ENCODE data around the gene GPC6.

The GPC6 gene

DNA sequence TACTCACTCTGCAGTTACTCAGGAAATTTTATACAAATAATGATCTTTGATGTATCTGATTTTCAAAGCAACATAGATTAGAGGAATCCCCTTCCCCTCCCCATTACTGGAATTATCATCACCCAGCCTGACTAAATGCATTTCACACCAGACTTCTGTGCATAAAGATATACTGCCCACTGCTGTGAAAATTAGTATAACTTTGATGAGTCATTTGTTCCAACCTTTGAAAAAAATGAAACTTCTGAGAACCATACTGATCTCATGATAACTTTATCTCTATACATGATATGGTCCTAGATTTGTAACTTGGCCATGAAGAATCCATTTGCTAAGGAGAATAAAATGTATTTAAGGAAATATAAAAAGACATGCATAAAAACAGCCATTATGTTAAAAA, 63.9 kb downstream of the GPC6 start:
- Histone ChIP-seq H3K9ac (ENCODE audit: low read depth in 1 of 2, low read length in 2 of 2) (no peak overlapping the region), H3K4me1 (ENCODE audit: control insufficient read depth in 1 of 2, insufficient read depth in 2 of 2, low read length in 2 of 2) (no peaks in the 10 kb centered on the region), H3K36me3 (ENCODE audit: control insufficient read depth in 1 of 2, insufficient read depth in 2 of 2, low read length in 2 of 2) (no peaks in the 10 kb centered on the region), H3K4me3 (ENCODE audit: low read depth in 1 of 2, low read length in 2 of 2) (no peak overlapping the region), H3K27ac (ENCODE audit: low read depth, low read length) (no peak overlapping the region), H3K9me3 (ENCODE audit: control insufficient read depth in 1 of 2, low read length in 2 of 2) (no peaks in the 10 kb centered on the region), H3K27me3 (ENCODE audit: control insufficient read depth in 1 of 2, insufficient read depth in 2 of 2, low read length in 2 of 2) (no peaks in the 10 kb centered on the region)

DNA sequence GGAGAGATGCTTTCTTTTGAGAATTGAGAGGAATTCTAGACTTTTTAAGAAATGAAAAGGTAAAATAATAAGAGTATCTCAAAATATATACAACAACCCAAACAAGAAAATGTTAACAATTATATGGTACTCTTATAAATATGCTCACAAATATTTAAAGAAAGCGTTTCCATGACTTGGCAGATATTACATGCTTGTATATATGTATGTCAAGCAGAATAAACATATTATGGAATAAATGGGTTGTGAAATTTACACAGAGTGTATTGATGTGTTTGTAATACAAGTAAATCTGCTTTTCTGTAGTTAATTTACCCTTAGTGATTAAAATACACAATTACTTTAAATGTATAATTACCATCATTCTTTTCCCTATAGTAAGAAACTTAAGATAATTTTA, 65.8 kb downstream of the GPC6 start:
- Histone ChIP-seq H3K4me3 (ENCODE audit: low read depth in 1 of 2, low read length in 2 of 2) (no peak overlapping the region), H3K27ac (ENCODE audit: low read depth, low read length) (no peak overlapping the region), H3K36me3 (ENCODE audit: control insufficient read depth in 1 of 2, insufficient read depth in 2 of 2, low read length in 2 of 2) (no peaks in the 10 kb centered on the region), H3K27me3 (ENCODE audit: control insufficient read depth in 1 of 2, insufficient read depth in 2 of 2, low read length in 2 of 2) (no peaks in the 10 kb centered on the region), H3K4me1 (ENCODE audit: control insufficient read depth in 1 of 2, insufficient read depth in 2 of 2, low read length in 2 of 2) (no peaks in the 10 kb centered on the region), H3K9ac (ENCODE audit: low read depth in 1 of 2, low read length in 2 of 2) (no peak overlapping the region), H3K9me3 (ENCODE audit: control insufficient read depth in 1 of 2, low read length in 2 of 2) (no peaks in the 10 kb centered on the region)

DNA sequence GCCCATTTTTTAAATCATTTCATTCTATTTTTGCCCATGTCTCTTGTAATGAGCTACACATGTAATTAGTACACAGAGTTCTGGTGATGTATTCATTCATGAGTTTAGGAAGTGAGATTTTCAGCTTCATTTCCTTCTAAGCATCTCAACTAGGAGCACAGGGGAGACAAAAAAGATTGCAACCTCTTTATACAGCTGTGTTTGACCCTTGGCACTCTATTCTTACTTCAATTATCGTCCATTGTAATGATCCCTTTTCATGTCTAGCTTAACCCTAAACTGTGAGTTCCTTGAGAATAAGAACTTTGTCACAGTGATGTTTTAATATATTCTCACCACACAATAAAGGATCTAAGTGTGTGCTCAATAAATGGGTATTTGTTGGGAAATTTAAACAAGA, 67.1 kb downstream of the GPC6 start:
- Histone ChIP-seq H3K4me1 (ENCODE audit: control insufficient read depth in 1 of 2, insufficient read depth in 2 of 2, low read length in 2 of 2) (no peaks in the 10 kb centered on the region), H3K27me3 (ENCODE audit: control insufficient read depth in 1 of 2, insufficient read depth in 2 of 2, low read length in 2 of 2) (no peaks in the 10 kb centered on the region), H3K9me3 (ENCODE audit: control insufficient read depth in 1 of 2, low read length in 2 of 2) (no peaks in the 10 kb centered on the region), H3K4me3 (ENCODE audit: low read depth in 1 of 2, low read length in 2 of 2) (no peak overlapping the region), H3K9ac (ENCODE audit: low read depth in 1 of 2, low read length in 2 of 2) (no peak overlapping the region), H3K36me3 (ENCODE audit: control insufficient read depth in 1 of 2, insufficient read depth in 2 of 2, low read length in 2 of 2) (no peaks in the 10 kb centered on the region), H3K27ac (ENCODE audit: low read depth, low read length) (no peak overlapping the region)

DNA sequence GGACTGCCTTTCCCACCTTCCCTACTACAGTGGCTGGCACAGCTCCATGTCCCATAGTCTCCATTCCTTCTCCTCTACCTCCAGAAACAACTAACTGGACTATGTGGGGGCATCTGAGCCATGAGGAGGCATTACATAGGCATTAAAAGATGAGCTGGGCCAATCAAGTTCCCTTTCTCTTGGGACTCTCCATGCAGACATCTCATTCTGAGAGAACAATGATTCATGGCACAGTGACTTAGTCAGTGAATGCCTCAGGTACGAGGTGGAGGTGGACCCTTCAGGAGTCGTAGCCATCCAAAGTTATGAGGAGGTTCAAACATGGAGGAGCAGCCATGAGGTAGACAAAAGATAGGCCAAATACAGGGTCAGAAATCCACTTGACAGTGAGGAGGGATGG, 70.0 kb downstream of the GPC6 start:
- no peaks in the 10 kb centered on the region for H3K36me3 ChIP-seq (ENCODE audit: control insufficient read depth in 1 of 2, insufficient read depth in 2 of 2, low read length in 2 of 2)
- H3K27me3 ChIP-seq (ENCODE audit: control insufficient read depth in 1 of 2, insufficient read depth in 2 of 2, low read length in 2 of 2): no peaks in the 10 kb centered on the region
- H3K4me3 ChIP-seq (ENCODE audit: low read depth in 1 of 2, low read length in 2 of 2): no peak overlapping the region
- H3K27ac ChIP-seq (ENCODE audit: low read depth, low read length): no peak overlapping the region
- H3K9me3 ChIP-seq (ENCODE audit: control insufficient read depth in 1 of 2, low read length in 2 of 2): no peaks in the 10 kb centered on the region
- no peaks in the 10 kb centered on the region for H3K4me1 ChIP-seq (ENCODE audit: control insufficient read depth in 1 of 2, insufficient read depth in 2 of 2, low read length in 2 of 2)
- no peak overlapping the region for H3K9ac ChIP-seq (ENCODE audit: low read depth in 1 of 2, low read length in 2 of 2)

DNA sequence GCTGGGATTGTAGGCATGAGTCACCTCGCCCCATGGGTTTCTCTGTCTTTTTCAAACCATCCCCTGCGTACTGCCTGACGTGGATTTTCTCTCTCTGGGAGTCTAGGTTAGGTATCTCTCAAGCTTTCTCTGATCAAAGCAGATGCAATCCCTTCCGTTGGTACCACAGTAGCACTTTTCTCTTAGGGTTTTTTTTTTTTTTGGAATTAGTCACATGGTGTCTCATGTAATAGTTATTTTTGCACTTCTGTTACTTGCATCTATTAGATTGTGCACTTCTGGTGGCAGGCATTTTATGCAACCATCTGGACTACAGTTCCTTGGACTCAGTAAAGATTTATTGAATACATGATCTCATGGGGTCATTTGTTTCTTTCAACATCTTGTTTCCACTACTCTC, 72.1 kb downstream of the GPC6 start:
- Histone ChIP-seq H3K36me3 (ENCODE audit: control insufficient read depth in 1 of 2, insufficient read depth in 2 of 2, low read length in 2 of 2) (no peaks in the 10 kb centered on the region), H3K4me3 (ENCODE audit: low read depth in 1 of 2, low read length in 2 of 2) (no peak overlapping the region), H3K27ac (ENCODE audit: low read depth, low read length) (no peak overlapping the region), H3K9me3 (ENCODE audit: control insufficient read depth in 1 of 2, low read length in 2 of 2) (no peaks in the 10 kb centered on the region), H3K27me3 (ENCODE audit: control insufficient read depth in 1 of 2, insufficient read depth in 2 of 2, low read length in 2 of 2) (no peaks in the 10 kb centered on the region), H3K4me1 (ENCODE audit: control insufficient read depth in 1 of 2, insufficient read depth in 2 of 2, low read length in 2 of 2) (no peaks in the 10 kb centered on the region), H3K9ac (ENCODE audit: low read depth in 1 of 2, low read length in 2 of 2) (no peak overlapping the region)

DNA sequence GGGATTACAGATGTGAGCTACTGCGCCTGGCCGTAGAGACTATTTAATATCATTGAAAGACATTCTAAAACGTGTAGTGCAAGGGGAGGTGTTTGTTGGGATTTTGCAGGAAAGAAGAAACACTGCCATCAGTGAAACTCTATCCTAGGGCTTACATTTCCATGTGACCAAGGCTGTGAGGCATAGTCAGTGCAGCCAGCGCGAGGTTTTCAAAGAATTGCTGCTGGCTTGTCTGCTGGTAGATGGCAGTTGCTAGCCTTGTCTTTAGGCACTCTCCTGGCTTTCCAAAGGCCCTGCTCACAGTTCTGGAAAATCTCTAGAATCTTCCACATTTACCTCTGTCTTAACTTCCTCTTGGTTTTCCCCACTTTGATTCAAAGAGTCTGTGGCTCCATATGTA, 77.5 kb downstream of the GPC6 start:
- Histone ChIP-seq H3K4me1 (ENCODE audit: control insufficient read depth in 1 of 2, insufficient read depth in 2 of 2, low read length in 2 of 2) (no peaks in the 10 kb centered on the region), H3K36me3 (ENCODE audit: control insufficient read depth in 1 of 2, insufficient read depth in 2 of 2, low read length in 2 of 2) (no peaks in the 10 kb centered on the region), H3K4me3 (ENCODE audit: low read depth in 1 of 2, low read length in 2 of 2) (no peak overlapping the region), H3K27ac (ENCODE audit: low read depth, low read length) (no peak overlapping the region), H3K9me3 (ENCODE audit: control insufficient read depth in 1 of 2, low read length in 2 of 2) (no peaks in the 10 kb centered on the region), H3K27me3 (ENCODE audit: control insufficient read depth in 1 of 2, insufficient read depth in 2 of 2, low read length in 2 of 2) (no peaks in the 10 kb centered on the region), H3K9ac (ENCODE audit: low read depth in 1 of 2, low read length in 2 of 2) (no peak overlapping the region)

DNA sequence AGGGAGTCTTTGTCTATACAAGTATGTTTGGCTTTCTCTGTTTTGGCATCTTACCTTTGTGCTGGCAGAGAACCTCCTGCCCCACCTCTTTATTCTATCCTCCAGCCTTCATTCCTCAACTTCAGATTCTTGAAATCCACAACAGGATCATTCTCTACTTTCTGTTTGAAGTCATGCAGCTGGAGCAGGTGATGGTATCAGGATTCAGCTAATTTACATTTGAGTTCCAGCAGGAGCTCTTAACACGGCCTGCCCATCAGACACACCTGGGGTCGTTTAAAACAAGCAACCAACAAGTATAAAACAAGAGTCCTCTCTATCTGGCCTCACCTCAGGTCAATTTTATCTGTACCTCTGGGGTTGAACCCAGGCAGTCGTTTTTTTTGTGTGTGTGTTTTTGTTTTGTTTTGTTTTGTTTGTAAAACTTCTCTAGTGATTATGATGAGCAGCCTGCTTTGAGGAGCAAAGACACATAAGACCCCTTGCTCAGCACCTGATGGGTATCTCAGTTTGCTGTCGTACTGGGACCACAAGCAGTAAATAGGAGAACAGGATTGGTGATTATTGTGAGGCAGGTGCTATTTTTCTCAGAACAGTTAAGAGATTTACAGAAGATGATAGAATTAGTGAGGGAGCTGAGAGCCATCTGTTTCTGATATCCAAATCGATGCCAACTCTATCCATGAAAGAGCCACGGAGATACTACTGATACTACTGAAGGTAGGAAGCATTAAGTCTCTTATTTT, 78.4 kb downstream of the GPC6 start:
- Histone ChIP-seq H3K4me1 (ENCODE audit: control insufficient read depth in 1 of 2, insufficient read depth in 2 of 2, low read length in 2 of 2) (no peaks in the 10 kb centered on the region), H3K36me3 (ENCODE audit: control insufficient read depth in 1 of 2, insufficient read depth in 2 of 2, low read length in 2 of 2) (no peaks in the 10 kb centered on the region), H3K4me3 (ENCODE audit: low read depth in 1 of 2, low read length in 2 of 2) (no peak overlapping the region), H3K27ac (ENCODE audit: low read depth, low read length) (no peak overlapping the region), H3K9ac (ENCODE audit: low read depth in 1 of 2, low read length in 2 of 2) (no peak overlapping the region), H3K9me3 (ENCODE audit: control insufficient read depth in 1 of 2, low read length in 2 of 2) (no peaks in the 10 kb centered on the region), H3K27me3 (ENCODE audit: control insufficient read depth in 1 of 2, insufficient read depth in 2 of 2, low read length in 2 of 2) (no peaks in the 10 kb centered on the region)

DNA sequence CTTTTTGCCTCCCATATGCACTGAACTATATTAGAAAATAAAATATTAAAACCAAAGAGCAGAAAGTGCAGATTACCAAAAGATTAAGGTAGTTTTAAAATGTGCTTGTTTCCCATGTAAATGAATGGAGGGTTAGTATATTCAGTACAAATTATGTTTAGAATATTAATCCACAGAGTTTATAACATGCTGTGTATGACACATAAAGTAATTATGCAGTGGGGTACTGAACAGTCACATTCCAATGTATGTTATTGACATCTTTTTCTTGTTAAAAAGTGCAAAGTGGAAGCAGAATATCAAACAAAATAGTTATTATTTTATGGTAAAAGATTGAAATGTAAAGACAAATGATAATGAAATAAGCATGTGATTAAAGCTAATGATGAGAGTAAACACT, 79.3 kb downstream of the GPC6 start:
- no peak overlapping the region for H3K9ac ChIP-seq (ENCODE audit: low read depth in 1 of 2, low read length in 2 of 2)
- no peaks in the 10 kb centered on the region for H3K36me3 ChIP-seq (ENCODE audit: control insufficient read depth in 1 of 2, insufficient read depth in 2 of 2, low read length in 2 of 2)
- no peaks in the 10 kb centered on the region for H3K27me3 ChIP-seq (ENCODE audit: control insufficient read depth in 1 of 2, insufficient read depth in 2 of 2, low read length in 2 of 2)
- H3K9me3 ChIP-seq (ENCODE audit: control insufficient read depth in 1 of 2, low read length in 2 of 2): no peaks in the 10 kb centered on the region
- no peak overlapping the region for H3K27ac ChIP-seq (ENCODE audit: low read depth, low read length)
- H3K4me1 ChIP-seq (ENCODE audit: control insufficient read depth in 1 of 2, insufficient read depth in 2 of 2, low read length in 2 of 2): no peaks in the 10 kb centered on the region
- no peak overlapping the region for H3K4me3 ChIP-seq (ENCODE audit: low read depth in 1 of 2, low read length in 2 of 2)

DNA sequence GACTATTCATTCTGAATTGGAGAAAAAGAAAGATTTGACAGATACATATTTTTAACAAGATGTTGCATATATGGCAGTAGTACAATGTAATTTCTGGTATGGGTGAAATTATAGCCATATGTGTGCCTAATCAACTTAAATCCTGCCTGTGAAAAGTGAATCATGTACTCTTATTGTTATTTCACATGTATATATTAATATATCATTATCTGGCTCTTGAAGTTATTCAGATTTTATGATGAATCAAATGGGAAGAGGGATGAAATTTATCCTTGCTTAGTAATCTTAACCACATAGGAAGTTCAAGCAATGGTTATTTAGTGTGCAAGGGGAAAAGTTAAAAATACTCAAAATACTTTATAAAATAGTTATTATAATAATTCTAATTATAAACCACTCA, 80.5 kb downstream of the GPC6 start:
- Histone ChIP-seq H3K4me3 (ENCODE audit: low read depth in 1 of 2, low read length in 2 of 2) (no peak overlapping the region), H3K9me3 (ENCODE audit: control insufficient read depth in 1 of 2, low read length in 2 of 2) (no peaks in the 10 kb centered on the region), H3K36me3 (ENCODE audit: control insufficient read depth in 1 of 2, insufficient read depth in 2 of 2, low read length in 2 of 2) (no peaks in the 10 kb centered on the region), H3K4me1 (ENCODE audit: control insufficient read depth in 1 of 2, insufficient read depth in 2 of 2, low read length in 2 of 2) (no peaks in the 10 kb centered on the region), H3K27me3 (ENCODE audit: control insufficient read depth in 1 of 2, insufficient read depth in 2 of 2, low read length in 2 of 2) (no peaks in the 10 kb centered on the region), H3K9ac (ENCODE audit: low read depth in 1 of 2, low read length in 2 of 2) (no peak overlapping the region), H3K27ac (ENCODE audit: low read depth, low read length) (no peak overlapping the region)

DNA sequence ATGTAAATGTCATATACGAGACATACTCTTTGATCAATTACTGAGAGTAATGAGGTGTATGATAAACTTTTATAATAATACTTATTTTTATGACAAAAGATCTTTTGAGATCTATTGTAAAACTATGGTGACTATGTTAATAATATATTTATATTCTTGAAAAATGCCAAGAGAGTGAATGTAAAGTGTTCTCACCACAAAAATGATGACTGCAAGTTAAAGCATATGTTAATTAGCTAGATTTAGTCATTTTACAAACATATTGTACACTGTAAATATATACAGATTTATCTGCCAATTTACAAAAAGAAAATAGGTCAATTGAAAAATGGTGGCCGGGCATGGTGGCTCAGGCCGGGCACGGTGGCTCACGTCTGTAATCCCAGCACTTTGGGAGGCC, 81.0 kb downstream of the GPC6 start:
- Histone ChIP-seq H3K9me3 (ENCODE audit: control insufficient read depth in 1 of 2, low read length in 2 of 2) (no peaks in the 10 kb centered on the region), H3K27me3 (ENCODE audit: control insufficient read depth in 1 of 2, insufficient read depth in 2 of 2, low read length in 2 of 2) (no peaks in the 10 kb centered on the region), H3K4me3 (ENCODE audit: low read depth in 1 of 2, low read length in 2 of 2) (no peak overlapping the region), H3K27ac (ENCODE audit: low read depth, low read length) (no peak overlapping the region), H3K4me1 (ENCODE audit: control insufficient read depth in 1 of 2, insufficient read depth in 2 of 2, low read length in 2 of 2) (no peaks in the 10 kb centered on the region), H3K9ac (ENCODE audit: low read depth in 1 of 2, low read length in 2 of 2) (no peak overlapping the region), H3K36me3 (ENCODE audit: control insufficient read depth in 1 of 2, insufficient read depth in 2 of 2, low read length in 2 of 2) (no peaks in the 10 kb centered on the region)

Data from duodenal mucosa (tissue), 2 donors.